ENCODE data around the gene FBLN7. TPM values are rescaled to one million over a fixed set of nuclear protein-coding genes. Genes with fewer than 3 reads are reported as not detected.

The FBLN7 gene
- total RNA-seq, 1 experiment from 2014 or later = 0.73 TPM

DNA sequence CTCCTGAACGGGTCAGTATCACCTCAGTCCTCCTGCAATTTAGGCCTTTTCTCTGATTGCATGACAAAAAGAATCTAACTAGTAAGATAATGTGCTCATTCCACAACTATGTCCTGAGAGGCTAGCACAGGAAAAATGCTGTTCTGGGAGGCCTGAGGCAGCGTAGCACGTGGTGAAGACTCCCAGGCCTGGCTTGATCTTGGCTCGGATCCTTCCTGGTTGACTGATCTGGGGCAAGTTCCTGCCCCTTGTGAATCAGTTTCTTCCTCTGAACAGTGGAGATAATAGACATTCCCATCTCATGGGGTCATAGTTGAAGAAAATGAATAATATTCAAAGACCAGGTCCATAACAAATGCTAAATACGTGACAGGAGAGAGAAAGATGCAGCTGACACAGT, 12.3 kb downstream of the FBLN7 start:
- no peak overlapping the region for H3K27ac Mint-ChIP-seq (ENCODE audit: unreplicated experiment)
- CTCF ChIA-PET = no interaction called here

DNA sequence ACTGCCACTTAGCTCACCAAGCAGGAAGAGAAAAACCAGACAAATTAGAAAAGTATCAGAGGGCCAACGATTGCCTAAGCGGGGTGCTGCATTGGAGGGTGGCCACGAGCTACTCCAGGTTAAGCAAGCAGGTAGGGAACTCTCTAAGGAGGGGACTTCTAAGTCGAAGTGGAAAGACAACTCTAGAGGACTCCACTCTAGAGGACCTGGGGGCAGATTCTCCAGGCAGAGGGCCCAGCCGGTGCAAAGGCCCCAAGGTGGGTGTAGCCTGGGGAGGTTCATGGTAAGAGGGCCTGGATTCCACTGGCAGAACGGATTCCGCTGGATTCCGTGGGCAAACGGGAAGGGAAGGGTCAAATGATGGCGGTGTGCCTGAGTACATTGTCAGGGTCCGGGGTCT, 12.7 kb downstream of the FBLN7 start:
- CTCF ChIA-PET = no interaction called here
- intact Hi-C loops (cut with micrococcal nuclease; ENCODE audit: unreplicated experiment) = no loop called here
- Mint-ChIP-seq H3K4me1 (ENCODE audit: low read depth, unreplicated experiment) (no peaks in the 10 kb centered on the region), H3K27ac (ENCODE audit: unreplicated experiment) (no peak overlapping the region), H3K36me3 (ENCODE audit: insufficient read depth, unreplicated experiment) (no peaks in the 10 kb centered on the region), H3K27me3 (ENCODE audit: unreplicated experiment) (peaks cover 22% of the 10 kb centered on the region), H3K9me3 (ENCODE audit: low read depth, unreplicated experiment) (no peaks in the 10 kb centered on the region), H3K4me3 (ENCODE audit: low read depth, unreplicated experiment) (no peak overlapping the region)
- no TSS peak for BruUV-seq (replicated peaks)
- DNase-seq = no peak
- TF ChIP-seq, protein P1, sequence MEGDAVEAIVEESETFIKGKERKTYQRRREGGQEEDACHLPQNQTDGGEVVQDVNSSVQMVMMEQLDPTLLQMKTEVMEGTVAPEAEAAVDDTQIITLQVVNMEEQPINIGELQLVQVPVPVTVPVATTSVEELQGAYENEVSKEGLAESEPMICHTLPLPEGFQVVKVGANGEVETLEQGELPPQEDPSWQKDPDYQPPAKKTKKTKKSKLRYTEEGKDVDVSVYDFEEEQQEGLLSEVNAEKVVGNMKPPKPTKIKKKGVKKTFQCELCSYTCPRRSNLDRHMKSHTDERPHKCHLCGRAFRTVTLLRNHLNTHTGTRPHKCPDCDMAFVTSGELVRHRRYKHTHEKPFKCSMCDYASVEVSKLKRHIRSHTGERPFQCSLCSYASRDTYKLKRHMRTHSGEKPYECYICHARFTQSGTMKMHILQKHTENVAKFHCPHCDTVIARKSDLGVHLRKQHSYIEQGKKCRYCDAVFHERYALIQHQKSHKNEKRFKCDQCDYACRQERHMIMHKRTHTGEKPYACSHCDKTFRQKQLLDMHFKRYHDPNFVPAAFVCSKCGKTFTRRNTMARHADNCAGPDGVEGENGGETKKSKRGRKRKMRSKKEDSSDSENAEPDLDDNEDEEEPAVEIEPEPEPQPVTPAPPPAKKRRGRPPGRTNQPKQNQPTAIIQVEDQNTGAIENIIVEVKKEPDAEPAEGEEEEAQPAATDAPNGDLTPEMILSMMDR (IDR thresholded peaks at IDR 0.05; ENCODE audit: unreplicated experiment) = no peak

More for the DNA sequence above, 12.3 kb downstream of the FBLN7 start:
- no peaks in the 10 kb centered on the region for H3K36me3 Mint-ChIP-seq (ENCODE audit: insufficient read depth, unreplicated experiment)
- TF ChIP-seq, protein P1 (IDR thresholded peaks at IDR 0.05; ENCODE audit: unreplicated experiment) = no peak
- H3K9me3 Mint-ChIP-seq (ENCODE audit: low read depth, unreplicated experiment) = no peaks in the 10 kb centered on the region
- BruUV-seq (replicated peaks) = no TSS peak
- intact Hi-C loops (cut with micrococcal nuclease; ENCODE audit: unreplicated experiment) = no loop called here
- no peak for DNase-seq
- H3K27me3 Mint-ChIP-seq (ENCODE audit: unreplicated experiment) = peaks cover 22% of the 10 kb centered on the region
- no peaks in the 10 kb centered on the region for H3K4me1 Mint-ChIP-seq (ENCODE audit: low read depth, unreplicated experiment)
- no peak overlapping the region for H3K4me3 Mint-ChIP-seq (ENCODE audit: low read depth, unreplicated experiment)

DNA sequence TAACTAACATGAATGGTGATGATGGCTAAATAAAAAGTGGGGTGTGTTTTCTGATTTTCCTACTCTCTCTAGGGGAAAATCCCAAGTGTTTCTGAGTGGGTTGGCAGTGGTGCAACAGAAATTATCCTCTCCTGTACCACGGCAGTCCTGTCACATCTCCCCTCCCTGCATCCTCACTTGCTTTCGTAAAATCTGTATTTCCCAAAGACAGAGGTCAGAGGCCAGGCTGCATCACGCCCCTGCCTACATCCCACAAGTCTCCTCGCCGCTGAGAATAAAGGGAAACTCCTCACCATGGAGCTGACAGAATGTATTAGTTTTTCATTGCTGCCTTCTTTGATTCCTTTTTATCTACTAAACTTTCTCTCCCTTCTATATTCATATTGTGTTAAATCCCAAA, 13.1 kb downstream of the FBLN7 start:
- BruUV-seq (replicated peaks) = no TSS peak
- no peak overlapping the region for H3K4me3 Mint-ChIP-seq (ENCODE audit: low read depth, unreplicated experiment)
- no peaks in the 10 kb centered on the region for H3K9me3 Mint-ChIP-seq (ENCODE audit: low read depth, unreplicated experiment)
- CTCF ChIA-PET = no interaction called here
- no peaks in the 10 kb centered on the region for H3K36me3 Mint-ChIP-seq (ENCODE audit: insufficient read depth, unreplicated experiment)
- H3K27me3 Mint-ChIP-seq (ENCODE audit: unreplicated experiment) = peaks cover 22% of the 10 kb centered on the region
- no peaks in the 10 kb centered on the region for H3K4me1 Mint-ChIP-seq (ENCODE audit: low read depth, unreplicated experiment)
- TF ChIP-seq, protein P1 (IDR thresholded peaks at IDR 0.05; ENCODE audit: unreplicated experiment) = no peak
- no peak for DNase-seq
- no peak overlapping the region for H3K27ac Mint-ChIP-seq (ENCODE audit: unreplicated experiment)
- intact Hi-C loops (cut with micrococcal nuclease; ENCODE audit: unreplicated experiment) = no loop called here

DNA sequence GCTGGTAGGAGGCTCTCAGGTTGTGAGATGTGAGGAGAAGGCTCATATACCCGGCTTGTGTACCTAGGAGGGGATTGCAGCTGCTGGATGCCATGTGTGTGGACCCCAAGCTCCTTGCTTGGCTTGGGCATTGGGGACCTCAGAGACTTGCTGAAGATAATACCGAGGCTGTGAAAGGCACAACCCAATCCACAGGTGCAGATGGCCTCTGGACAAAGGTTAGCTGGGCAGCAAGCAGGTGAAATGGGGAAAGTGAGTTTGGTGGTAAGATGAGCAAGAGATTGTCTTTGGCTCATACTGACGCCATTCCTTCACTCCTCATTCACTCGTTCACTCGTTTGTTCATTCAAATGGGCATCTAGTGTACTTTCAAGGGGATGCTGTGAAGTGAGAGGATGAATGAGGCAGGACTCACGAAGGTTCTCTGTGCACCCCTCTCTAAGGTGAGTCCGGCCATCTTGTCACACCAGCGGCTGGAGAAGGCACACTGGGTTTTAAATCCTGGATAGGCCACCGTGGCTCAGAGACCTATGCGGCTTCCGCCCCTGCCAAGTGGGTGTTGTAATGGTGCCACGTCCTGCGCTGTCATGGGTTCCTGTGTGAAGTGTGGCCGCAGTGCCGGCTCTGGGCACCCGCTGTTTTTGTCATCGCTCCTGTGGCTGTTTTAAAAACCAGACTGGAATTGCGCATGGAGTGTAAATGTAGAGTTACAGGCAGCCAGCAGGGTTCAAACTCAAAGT, 13.7 kb downstream of the FBLN7 start:
- H3K27ac Mint-ChIP-seq (ENCODE audit: unreplicated experiment) = no peak overlapping the region
- TF ChIP-seq, protein P1 (IDR thresholded peaks at IDR 0.05; ENCODE audit: unreplicated experiment) = no peak
- BruUV-seq (replicated peaks) = no TSS peak

More for the DNA sequence above, 13.7 kb downstream of the FBLN7 start:
- Mint-ChIP-seq H3K4me3 (ENCODE audit: low read depth, unreplicated experiment) (no peak overlapping the region), H3K4me1 (ENCODE audit: low read depth, unreplicated experiment) (no peaks in the 10 kb centered on the region), H3K9me3 (ENCODE audit: low read depth, unreplicated experiment) (no peaks in the 10 kb centered on the region), H3K27me3 (ENCODE audit: unreplicated experiment) (peaks cover 22% of the 10 kb centered on the region), H3K36me3 (ENCODE audit: insufficient read depth, unreplicated experiment) (no peaks in the 10 kb centered on the region)
- intact Hi-C loops (cut with micrococcal nuclease; ENCODE audit: unreplicated experiment) = no loop called here
- DNase-seq = no peak
- CTCF ChIA-PET = no interaction called here

Measured in Calu3 (cell line).